Measurements from ENCODE around the gene LMOD3. TPM values are rescaled to one million over a fixed set of nuclear protein-coding genes. Genes with fewer than 3 reads are reported as not detected.

Gene LMOD3
- total RNA-seq, 1 donor = not detected

DNA sequence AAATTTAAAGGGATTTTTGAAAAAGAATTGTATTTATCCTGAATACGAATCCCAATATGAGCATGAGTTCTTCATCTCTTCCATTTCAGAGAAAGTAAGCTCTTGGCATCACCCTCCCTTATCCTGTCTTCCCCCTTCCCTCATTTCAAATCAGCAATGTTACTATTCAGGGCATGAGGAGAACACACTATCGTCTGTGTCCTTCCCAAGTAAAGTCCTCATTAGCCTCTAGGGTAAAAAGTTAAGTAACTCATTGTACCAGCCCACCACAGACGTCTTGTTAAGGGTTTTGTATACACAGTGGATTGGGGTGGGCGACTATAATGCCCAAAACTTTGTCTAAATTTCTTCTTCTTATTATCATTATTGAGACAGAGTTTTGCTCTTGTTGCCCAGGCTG is 22.8 kb downstream of the LMOD3 start:
- TF ChIP-seq, protein P1, sequence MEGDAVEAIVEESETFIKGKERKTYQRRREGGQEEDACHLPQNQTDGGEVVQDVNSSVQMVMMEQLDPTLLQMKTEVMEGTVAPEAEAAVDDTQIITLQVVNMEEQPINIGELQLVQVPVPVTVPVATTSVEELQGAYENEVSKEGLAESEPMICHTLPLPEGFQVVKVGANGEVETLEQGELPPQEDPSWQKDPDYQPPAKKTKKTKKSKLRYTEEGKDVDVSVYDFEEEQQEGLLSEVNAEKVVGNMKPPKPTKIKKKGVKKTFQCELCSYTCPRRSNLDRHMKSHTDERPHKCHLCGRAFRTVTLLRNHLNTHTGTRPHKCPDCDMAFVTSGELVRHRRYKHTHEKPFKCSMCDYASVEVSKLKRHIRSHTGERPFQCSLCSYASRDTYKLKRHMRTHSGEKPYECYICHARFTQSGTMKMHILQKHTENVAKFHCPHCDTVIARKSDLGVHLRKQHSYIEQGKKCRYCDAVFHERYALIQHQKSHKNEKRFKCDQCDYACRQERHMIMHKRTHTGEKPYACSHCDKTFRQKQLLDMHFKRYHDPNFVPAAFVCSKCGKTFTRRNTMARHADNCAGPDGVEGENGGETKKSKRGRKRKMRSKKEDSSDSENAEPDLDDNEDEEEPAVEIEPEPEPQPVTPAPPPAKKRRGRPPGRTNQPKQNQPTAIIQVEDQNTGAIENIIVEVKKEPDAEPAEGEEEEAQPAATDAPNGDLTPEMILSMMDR (IDR thresholded peaks at IDR 0.05; ENCODE audit: insufficient read depth, low read depth, low read length) = no peak
- no peak overlapping the region for H3K4me3 ChIP-seq (ENCODE audit: low read depth, low read length)
- DNase-seq (ENCODE audit: low read depth) = no peak

DNA sequence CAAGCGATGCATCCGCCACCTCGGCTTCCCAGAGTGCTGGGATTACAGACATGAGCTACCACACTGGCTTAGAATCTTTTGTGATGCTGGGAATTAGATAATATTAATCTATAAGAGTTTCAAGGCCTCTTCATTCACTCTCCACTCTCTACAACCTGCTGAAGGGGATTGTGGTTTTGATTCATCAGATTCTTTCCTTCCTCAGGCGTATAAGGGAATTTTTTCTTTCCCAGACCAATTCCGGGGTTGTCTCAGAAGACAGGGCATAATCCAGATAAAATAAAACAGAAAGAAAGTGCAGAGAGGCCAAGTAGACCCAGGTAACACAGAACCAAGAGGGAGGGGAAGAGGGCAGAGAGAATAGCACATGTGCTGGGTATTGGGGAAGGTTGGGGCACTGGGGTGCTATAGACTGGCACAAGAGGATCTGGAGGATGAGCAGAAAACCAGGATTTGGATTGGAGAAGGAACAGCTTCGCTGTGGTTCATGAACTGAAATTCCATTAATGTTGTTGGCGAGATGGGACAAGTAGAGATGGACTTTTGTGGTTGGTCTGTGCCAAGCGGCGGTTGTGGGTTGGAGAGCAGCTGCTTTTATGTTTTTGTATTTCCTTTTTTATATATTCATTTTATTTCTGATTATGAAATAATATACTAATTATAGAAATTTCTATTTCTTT is 24.8 kb downstream of the LMOD3 start:
- TF ChIP-seq, protein P1 (IDR thresholded peaks at IDR 0.05; ENCODE audit: insufficient read depth, low read depth, low read length) = no peak
- no peak overlapping the region for H3K4me3 ChIP-seq (ENCODE audit: low read depth, low read length)
- DNase-seq (ENCODE audit: low read depth) = no peak

DNA sequence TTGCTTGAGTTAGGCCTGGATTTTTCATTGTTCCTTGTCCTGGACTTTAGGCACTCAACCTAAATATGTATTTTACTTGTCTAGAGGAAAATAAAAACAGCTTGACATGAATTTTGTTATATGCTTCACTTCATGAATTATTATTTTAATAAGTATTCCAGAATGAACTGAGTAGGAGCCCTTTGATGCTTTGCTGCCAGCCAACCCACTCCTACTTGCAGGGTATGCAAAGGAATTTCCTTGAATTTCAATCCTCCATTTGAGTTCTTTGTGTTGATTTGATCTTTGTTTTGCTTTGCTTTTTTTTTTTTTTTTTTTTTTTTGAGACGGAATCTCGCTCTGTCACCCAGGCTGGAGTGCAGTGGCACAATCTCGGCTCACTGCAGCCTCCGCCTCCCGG is 26.1 kb downstream of the LMOD3 start:
- TF ChIP-seq, protein P1 (IDR thresholded peaks at IDR 0.05; ENCODE audit: insufficient read depth, low read depth, low read length) = no peak
- DNase-seq (ENCODE audit: low read depth) = no peak
- no peak overlapping the region for H3K4me3 ChIP-seq (ENCODE audit: low read depth, low read length)

DNA sequence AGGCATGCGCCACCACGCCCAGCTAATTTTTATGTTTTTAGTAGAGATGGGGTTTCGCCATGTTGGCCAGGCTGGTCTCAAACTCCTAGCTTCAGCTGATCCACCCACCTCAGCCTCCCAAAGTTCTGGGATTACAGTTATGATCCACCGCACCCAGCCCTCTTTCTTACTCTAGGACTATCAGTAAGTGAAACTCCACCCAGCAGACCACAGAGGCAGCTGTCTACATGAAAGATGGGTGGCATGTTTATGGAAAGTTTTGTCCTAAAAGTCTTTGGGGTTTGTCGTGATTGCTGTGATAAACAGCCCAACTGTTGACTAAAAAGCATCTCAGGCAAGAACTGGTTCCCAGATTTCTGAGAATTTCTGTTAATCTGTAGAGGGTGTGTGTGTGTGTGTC is 26.8 kb downstream of the LMOD3 start:
- H3K4me3 ChIP-seq (ENCODE audit: low read depth, low read length) = no peak overlapping the region
- peak; percentile 54 for DNase-seq (ENCODE audit: low read depth)
- TF ChIP-seq, protein P1 (IDR thresholded peaks at IDR 0.05; ENCODE audit: insufficient read depth, low read depth, low read length) = no peak

DNA sequence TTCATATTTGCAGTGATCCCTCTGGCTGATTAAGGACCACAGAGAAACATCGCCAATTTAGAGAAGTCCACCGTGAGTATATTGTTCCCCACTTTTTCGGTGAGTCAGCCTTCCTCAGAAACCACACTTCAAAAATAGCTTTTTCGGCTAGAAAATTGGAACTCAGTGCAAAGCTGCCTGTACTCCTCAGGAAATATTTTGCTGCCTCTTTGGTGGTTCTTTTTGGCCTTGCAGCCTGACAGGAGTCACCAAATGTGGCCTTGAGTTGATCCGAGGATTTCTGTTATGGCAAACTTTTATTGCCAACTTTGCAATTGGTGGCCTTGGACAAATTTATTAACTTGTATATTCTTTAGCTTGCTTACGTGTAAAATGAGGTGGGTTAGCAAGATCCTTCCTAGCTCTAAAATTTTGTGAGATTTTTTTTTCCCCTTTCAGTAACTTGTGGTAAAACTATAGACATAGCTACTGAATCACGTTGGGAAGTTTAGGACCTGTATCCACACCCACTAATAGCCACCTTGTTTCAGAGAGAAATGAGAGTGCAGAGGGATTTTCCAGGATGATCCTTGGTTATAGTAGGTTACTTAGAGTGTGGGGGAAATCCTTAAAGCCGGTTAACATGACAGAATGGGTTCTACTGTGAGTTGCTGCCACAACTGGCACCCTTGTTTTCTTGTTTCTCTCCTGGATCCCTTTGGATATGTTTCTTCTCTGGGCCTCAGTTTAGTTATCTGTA is 27.8 kb downstream of the LMOD3 start:
- TF ChIP-seq, protein P1 (IDR thresholded peaks at IDR 0.05; ENCODE audit: insufficient read depth, low read depth, low read length) = no peak
- H3K4me3 ChIP-seq (ENCODE audit: low read depth, low read length) = no peak overlapping the region
- DNase-seq (ENCODE audit: low read depth) = no peak

DNA sequence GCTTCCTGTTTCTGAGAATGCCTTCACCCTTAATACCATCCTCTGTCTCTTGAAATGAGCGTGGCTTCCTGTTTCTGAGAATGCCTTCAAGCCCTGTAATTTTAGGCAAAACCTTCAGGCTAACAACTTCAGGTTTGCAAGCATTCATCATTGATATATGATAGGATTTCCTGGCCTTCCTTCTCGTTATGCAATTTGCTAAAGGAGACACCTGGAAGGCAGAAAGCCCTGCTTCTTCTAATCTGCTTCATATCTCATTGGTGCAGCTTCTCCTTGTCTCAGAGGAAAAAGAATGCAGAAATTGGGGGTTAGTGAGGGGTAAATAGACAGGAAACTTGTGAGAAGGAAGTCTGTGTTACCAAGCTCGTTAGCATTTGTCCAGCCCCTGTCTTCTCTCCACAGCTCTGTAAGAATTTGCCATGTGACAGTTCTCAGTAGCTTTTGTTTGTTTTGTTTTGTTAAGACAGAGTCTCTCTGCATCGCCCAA is 30.3 kb downstream of the LMOD3 start:
- TF ChIP-seq, protein P1 (IDR thresholded peaks at IDR 0.05; ENCODE audit: insufficient read depth, low read depth, low read length) = no peak
- no peak for DNase-seq (ENCODE audit: low read depth)
- no peak overlapping the region for H3K4me3 ChIP-seq (ENCODE audit: low read depth, low read length)

Measured in fibroblast of villous mesenchyme (primary cell).